Suppressor macrophage treated with lipopolysaccharide for 4 hours (primary cell): Measurements from ENCODE around the gene ULK4.

Source experiments
- DNase-seq: peaks from one replicate; pipeline ENCODE4 v3.0.0-alpha.2; 2020

The ULK4 gene

DNA sequence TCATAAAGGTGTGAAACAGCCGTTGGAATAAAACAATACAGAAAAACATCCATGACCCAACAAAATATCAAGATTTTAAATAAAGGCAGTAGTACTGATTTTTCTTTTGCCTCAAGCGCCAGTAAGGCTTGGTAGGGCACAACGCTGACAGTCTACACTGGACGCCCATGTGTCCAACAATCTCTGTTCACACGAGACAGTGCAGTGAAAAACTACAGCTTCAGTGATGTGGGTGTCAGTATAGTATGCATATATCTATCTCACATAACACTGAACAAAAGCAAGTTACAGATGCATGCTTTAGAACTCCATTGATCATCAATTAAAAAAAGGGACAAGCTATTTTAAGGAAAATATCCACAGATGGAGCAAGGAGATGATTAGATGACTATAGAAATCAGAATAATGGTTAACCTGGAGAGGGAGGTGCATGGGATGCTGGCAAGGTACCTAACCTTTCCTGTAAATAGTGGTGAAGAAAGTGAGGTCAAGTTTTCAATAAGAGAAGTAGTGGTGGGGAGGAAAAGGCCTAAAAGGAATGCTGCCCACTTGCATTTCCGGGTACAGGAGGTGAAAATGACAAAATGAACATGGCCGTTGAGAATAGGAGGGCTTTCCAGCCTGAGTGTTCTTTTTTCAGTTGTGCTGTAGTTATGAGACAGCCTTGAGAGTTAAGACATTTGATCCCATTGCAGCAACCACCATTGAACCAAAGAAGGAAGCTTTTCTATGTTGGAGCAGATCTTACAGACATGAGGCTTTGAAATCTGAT, 719.9 kb downstream of the ULK4 start:
- no peak for DNase-seq

DNA sequence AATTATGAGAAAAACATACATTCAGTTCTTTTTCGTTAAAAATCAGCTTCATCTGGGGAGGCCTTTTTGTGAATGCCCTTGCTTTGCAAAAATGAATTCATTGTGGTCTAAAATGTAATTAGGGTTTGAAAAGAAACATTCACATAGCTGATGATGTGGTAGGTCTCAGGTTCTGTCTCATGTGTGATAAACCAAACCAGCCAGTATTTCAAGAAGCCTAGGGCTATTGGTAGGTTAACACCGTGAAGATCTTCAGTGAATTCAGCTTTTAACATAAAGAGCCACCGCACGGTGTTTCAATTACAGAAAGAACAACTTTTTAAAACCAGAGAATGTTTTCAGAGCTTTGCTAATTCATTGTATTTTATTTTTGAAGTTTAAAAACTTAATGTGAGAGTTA, 720.7 kb downstream of the ULK4 start:
- DNase-seq: no peak

GRCh38 chr3:41239587-41239986, 722.3 kb downstream of the ULK4 start:
- DNase-seq: no peak

DNA sequence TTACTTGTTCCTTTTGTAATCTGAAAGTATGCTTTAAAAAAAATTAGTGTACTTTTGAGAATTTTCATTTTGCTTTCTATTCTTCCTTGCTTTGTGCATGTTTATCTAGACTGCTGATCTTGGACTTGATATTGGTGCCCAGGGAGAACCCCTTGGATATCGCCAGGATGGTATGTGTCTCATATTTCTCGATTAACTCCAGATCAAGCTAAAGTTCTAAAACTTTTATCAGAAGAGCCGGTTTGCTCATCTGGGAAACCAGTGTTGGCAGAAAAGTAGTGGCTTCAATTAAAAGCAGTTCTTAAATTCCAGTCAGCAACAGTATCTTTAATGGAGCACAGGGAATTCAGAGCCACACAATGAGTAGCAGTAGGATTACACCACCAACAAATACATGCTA, 724.0 kb downstream of the ULK4 start:
- no peak for DNase-seq

GRCh38 chr3:41236228-41236627, 725.7 kb downstream of the ULK4 start:
- no peak for DNase-seq

GRCh38 chr3:41234823-41235721, 726.8 kb downstream of the ULK4 start:
- DNase-seq: no peak

DNA sequence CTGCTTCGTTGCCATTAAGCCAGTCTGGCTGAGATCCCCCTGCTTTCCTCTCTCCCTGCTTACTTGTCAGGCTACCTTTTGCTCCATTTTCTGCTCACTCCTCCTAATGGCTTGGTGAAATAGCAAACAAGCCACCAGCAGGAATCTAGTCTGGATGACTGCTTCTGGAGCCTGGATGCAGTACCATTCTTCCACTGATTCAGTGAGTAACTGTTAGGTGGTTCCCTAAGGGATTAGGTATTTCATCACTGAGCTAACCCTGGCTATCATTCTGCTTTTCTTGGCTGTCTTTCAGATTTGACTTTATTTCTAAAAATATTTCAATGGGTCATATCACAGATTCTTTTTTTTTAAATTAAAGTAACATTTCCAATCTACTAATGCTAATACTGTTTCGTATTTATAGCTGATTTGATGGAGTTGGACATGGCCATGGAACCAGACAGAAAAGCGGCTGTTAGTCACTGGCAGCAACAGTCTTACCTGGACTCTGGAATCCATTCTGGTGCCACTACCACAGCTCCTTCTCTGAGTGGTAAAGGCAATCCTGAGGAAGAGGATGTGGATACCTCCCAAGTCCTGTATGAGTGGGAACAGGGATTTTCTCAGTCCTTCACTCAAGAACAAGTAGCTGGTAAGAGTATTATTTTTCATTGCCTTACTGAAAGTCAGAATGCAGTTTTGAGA, 737.6 kb downstream of the ULK4 start:
- DNase-seq: no peak

DNA sequence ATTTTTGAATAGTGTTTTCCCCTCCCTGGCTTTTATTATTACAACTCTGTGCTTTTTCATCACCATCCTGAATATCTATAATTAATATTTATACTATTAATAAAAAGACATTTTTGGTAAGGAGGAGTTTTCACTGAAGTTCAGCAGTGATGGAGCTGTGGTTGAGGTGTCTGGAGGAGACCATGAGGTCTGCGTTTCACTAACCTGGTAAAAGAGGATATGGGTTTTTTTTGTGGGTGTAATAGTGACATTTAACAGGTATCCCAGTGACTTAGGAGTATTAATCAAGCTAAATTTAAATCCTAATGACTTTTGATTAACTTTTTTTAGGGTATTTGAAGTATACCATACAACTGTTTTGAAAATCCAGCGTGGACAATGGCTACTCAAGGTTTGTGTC, 738.2 kb downstream of the ULK4 start:
- DNase-seq: no peak

DNA sequence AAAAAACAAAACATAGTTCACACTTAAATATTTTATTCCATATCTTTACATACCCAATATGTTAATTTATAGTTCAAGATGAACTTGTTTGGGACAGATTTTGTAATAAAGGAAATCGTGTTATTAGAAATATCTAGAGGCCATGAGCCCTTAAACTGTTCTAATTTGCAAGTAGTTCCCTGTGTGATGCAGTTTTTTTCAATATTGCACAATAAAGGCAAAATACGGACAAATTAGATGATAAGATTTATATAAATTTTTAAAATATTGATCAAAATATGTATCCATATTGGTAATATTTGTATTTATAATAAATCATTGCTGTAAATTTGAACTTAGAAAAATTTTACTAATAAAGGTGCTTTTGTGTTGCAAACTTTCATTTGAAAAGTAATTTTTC, 738.8 kb downstream of the ULK4 start:
- DNase-seq: no peak

- DNase-seq: no peak
These were observed 739.4 kb downstream of the ULK4 start for GRCh38 chr3:41222501-41222900.

GRCh38 chr3:41222012-41222411, 739.9 kb downstream of the ULK4 start:
- DNase-seq: no peak

GRCh38 chr3:41220906-41221677, 740.8 kb downstream of the ULK4 start:
- DNase-seq: no peak

DNA sequence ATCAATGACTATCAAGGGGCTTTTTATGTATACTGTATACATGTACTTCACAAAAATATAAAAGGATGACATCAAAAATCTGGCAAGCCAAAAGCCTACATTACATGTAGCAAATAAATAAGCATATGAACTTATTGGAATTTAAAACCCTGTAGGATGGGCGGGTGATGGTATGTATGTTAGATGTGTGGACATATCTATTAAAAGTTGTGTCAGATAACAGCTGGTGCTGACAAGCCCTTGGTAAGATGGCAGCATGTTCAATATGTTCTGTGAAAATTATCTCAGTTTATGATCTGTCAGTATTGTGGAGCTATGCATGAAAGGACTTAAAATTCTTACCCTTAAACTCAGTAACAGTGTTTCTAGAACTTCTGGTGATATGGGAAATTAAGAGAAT, 742.5 kb downstream of the ULK4 start:
- no peak for DNase-seq

GRCh38 chr3:41216993-41217392, 744.9 kb downstream of the ULK4 start:
- no peak for DNase-seq

DNA sequence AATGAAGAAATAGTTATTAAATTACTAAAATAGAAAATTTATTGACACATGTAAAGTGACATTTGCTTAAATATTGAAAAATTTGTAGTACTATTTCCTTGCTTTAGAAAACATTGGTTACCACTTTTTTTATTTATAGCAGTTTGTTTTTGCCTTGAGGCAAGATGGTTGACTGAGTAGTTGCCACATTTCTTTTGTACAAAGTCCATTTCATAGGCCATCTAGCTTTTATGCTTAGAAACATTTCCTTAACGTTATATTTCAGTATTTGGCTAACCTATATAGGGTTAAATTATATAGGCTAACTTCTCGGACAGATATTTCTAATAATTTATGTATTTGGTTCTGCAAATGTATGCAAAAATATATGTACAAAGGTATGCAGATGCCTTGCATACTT, 745.5 kb downstream of the ULK4 start:
- DNase-seq: no peak

DNA sequence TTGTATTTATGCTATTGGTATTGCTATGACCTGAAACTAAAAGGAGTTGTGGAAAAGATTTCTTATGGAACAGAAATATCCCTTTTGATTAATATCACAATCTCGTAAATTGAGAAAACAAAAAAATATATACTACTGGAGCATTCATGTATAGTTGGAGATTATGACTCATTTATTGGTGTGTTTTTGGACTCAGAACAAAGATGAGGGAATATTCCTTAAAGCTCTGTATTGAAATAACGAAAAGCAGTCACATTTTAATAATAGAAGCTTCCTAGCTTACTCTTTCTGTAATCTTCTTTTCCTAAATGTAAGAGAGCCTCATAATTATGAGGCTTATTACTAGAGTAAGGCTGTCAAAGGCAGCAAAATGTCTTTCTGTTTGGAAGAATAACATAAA, 748.3 kb downstream of the ULK4 start:
- no peak for DNase-seq

DNA sequence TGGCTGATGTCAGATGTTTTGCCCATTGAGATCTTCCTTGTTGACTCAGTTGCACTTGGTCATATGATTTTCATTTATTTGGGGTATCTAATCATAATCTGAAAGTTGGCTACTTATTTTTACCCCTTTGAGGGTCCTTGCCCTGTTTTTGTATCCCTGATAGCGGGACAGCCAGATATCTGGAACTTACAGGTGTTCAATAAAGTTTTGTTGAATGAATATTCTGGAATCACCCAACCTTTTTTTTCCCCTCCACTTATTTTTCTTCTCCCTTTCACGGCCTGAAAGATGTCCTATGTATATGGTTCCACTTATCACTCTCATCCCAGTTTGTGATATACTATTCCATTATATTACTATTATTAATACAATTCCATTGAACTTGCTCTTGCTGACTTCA, 749.8 kb downstream of the ULK4 start:
- no peak for DNase-seq

- DNase-seq: no peak
These were observed 750.9 kb downstream of the ULK4 start for GRCh38 chr3:41210966-41211365.

GRCh38 chr3:41209646-41210045, 752.3 kb downstream of the ULK4 start:
- DNase-seq: no peak

- DNase-seq: no peak
These were observed 753.2 kb downstream of the ULK4 start for GRCh38 chr3:41208507-41209220.

GRCh38 chr3:41207355-41207754, 754.5 kb downstream of the ULK4 start:
- no peak for DNase-seq

GRCh38 chr3:41205591-41205990, 756.3 kb downstream of the ULK4 start:
- no peak for DNase-seq
